Heart right ventricle (tissue), 16 donors: ENCODE results near the gene TLL2. TPM values are rescaled to one million over a fixed set of nuclear protein-coding genes. Genes with fewer than 3 reads are reported as not detected.

Experiments used
- ATAC-seq, 8 donors: fragments of 200-7000 bp; cut with Tn5 transposase; one replicate each; pipeline ENCODE4 v1.9.1; 2020; ENCODE audit warnings: mild to moderate bottlenecking in 8 of 8, moderate library complexity in 8 of 8, moderate number of reproducible peaks in 1 of 8
- DNase-seq, 2 donors: peaks; one replicate each; pipeline ENCODE4 v3.0.0-alpha.2; 2020
- H3K27ac ChIP-seq, 10 donors: fragments of 200-600 bp; sonication (generic) in 2 of 10; one replicate each; pipeline versions ENCODE4 v1.5.0 to v1.8.0; 2020 to 2022; ENCODE audit warnings: mild to moderate bottlenecking in 3 of 10
- H3K27me3 ChIP-seq, 7 donors: fragments of 200-600 bp; one replicate each; pipeline ENCODE4 v1.8.0; 2021 to 2022; ENCODE audit warnings: mild to moderate bottlenecking in 2 of 7
- H3K36me3 ChIP-seq, 9 donors: fragments of 200-600 bp; sonication (generic) in 1 of 9; one replicate each; pipeline versions ENCODE4 v1.5.0 to v1.8.0; 2020 to 2022; ENCODE audit warnings: mild to moderate bottlenecking in 2 of 9
- H3K4me1 ChIP-seq, 9 donors: fragments of 200-600 bp; sonication (generic) in 1 of 9; one replicate each; pipeline versions ENCODE4 v1.5.0 to v1.8.0; 2020 to 2022; ENCODE audit warnings: mild to moderate bottlenecking in 4 of 9
- H3K4me3 ChIP-seq, 10 donors: fragments of 200-600 bp; sonication (generic) in 2 of 10; one replicate each; pipeline versions ENCODE4 v1.5.0 to v1.8.0; 2020 to 2022; ENCODE audit warnings: mild to moderate bottlenecking in 7 of 10, moderate library complexity in 2 of 10
- H3K9me3 ChIP-seq, 11 donors: fragments of 200-600 bp in 10 of 11; sonication (generic) in 2 of 11; one replicate each; pipeline versions ENCODE4 v1.5.0 to v1.8.0; 2013 to 2022; ENCODE audit warnings: mild to moderate bottlenecking in 2 of 11, control low read depth in 1 of 11, moderate library complexity in 1 of 11
- CTCF ChIP-seq, 9 donors: fragments of 200-600 bp; sonication (generic) in 2 of 9; IDR thresholded peaks; one replicate each; pipeline versions ENCODE4 v1.5.0 to v1.8.0; 2021 to 2022; ENCODE audit warnings: antibody characterized with exemption in 9 of 9, mild to moderate bottlenecking in 5 of 9, moderate library complexity in 1 of 9
- WGBS, 2 donors: extraction: QIAGEN DNeasy Blood & Tissue Kit; methylation state at CpG; one replicate each; pipeline ENCODE4 v1.1.7; 2013; ENCODE audit warnings: inconsistent platforms in 1 of 2; 5-methylcytosine and 5-hydroxymethylcytosine counted together
- intact Hi-C, 10 donors: fragments of 100-400 bp; cut with DNase I; formaldehyde crosslinking; loops; one replicate each; pipeline versions ENCODE4 v1.11.1 to v1.14.2; 2022
- polyA plus RNA-seq, 2 donors: library from polyadenylated mRNA; stranded (reverse); fragments of 200-250 nt; gene quantifications; one replicate each; pipeline ENCODE4 v1.2.3, GENCODE V29; 2013
- total RNA-seq, 10 donors: library from RNA; stranded (reverse); fragmentation: NEBNext Ultra II Directional in 3 of 10; extraction: Animal tissue kit (Norgen Biotek cat#: 25700) in 3 of 10; gene quantifications; one replicate each; pipeline versions ENCODE4 v1.2.1 to v1.2.4, GENCODE V29; 2021 to 2023
- donor health status: Arrhythmogenic right ventricular cardiomyopathy.
- donor health status: ischemic (EF 13 %, LVEDD 7.1; RV severe dilation, severe dysfunction).
- donor health status: healthy with polysubstance abuse.
- donor health status: DM: no; HTN: yes; CAD: no.
- donor health status: DM: no; HTN: no; CAD: no.
- donor health status: ischemic (EF 25% LVEDD 6.9; RV normal size, moderate dysfunction).
- donor health status: ischemic (EF 25% LVEDD 5.7; RV mildly dilated, moderate dysfunction).
- donor health status: healthy.
- donor health status: DM: yes; HTN: yes; CAD: no.
- donor health status: Ischemic cardiomyopathy.
- donor health status: ischemic (EF 35%, LVEDD 5.7; RV mildly dilated, moderate dysfunction).
- donor health status: nonischemic (EF 11% LVEDD 7.7; RV severe dilation, severe dysfunction).
- donor health status: DM: yes; HTN: yes; CAD: no.
- donor health status: PGD.
- donor health status: ischemic (EF 29% LVEDD 5.4; RV normal size, mild dysfunction).
- donor health status: nonischemic (EF 23%, LVEDD 6.1; RV moderate dilation, normal function).

Gene TLL2
- total and polyA plus RNA-seq, 12 donors, result 2.3 to 9.2 (median 6.9) TPM

- no peaks in the 10 kb centered on the region for H3K36me3 ChIP-seq
- DNase-seq, result no peak
- no peaks in the 10 kb centered on the region for H3K4me1 ChIP-seq
- WGBS, 2 donors, result 81 to 85% methylated on average over 4 of the region's 4 CpGs
- ATAC-seq, result no peak
- intact Hi-C loops, result no loop called here
- H3K27me3 ChIP-seq, result peaks cover 0 to 14% (median 0%) of the 10 kb centered on the region in 7 donors
- H3K4me3 ChIP-seq, result no peak overlapping the region
- no peak for TF ChIP-seq CTCF (IDR thresholded peaks at IDR 0.05)
- no peak overlapping the region for H3K27ac ChIP-seq
- H3K9me3 ChIP-seq, result no peaks in the 10 kb centered on the region
Measured at GRCh38 chr10:96317067-96317833, 196.5 kb downstream of the TLL2 start.

Other genes starting within 250 kb of the TLL2 start
- gene BLNK, start 242.4 kb downstream of the TLL2 start, total RNA-seq, result 1 to 10 TPM in 3 of 10 donors, under 1 TPM in 7; 0.37 to 4.4 (median 0.65) TPM
- under 1 TPM; 0.25 to 0.95 TPM for gene BLNK, start 242.4 kb downstream of the TLL2 start, polyA plus RNA-seq
- gene DNTT, start 209.5 kb downstream of the TLL2 start, total RNA-seq, result not detected
- gene DNTT, start 209.5 kb downstream of the TLL2 start, polyA plus RNA-seq, result not detected
- gene OPALIN, start 154.9 kb downstream of the TLL2 start, total RNA-seq, result not detected
- gene OPALIN, start 154.9 kb downstream of the TLL2 start, polyA plus RNA-seq, result not detected
- gene TM9SF3, start 73.1 kb upstream of the TLL2 start, total RNA-seq, result 10 to 100 TPM; 50.7 to 83.9 (median 62.4) TPM
- gene TM9SF3, start 73.1 kb upstream of the TLL2 start, polyA plus RNA-seq, result 10 to 100 TPM; 17.5 to 23.2 TPM
- gene PIK3AP1, start 206.6 kb upstream of the TLL2 start, total RNA-seq, result 10 to 100 TPM in 1 of 10 donors, 1 to 10 TPM in 9; 2.4 to 22.1 (median 4.4) TPM
- 1 to 10 TPM; 1.0 to 1.5 TPM for gene PIK3AP1, start 206.6 kb upstream of the TLL2 start, polyA plus RNA-seq